ENCODE data around the gene ZNF335.

ZNF335 gene

DNA sequence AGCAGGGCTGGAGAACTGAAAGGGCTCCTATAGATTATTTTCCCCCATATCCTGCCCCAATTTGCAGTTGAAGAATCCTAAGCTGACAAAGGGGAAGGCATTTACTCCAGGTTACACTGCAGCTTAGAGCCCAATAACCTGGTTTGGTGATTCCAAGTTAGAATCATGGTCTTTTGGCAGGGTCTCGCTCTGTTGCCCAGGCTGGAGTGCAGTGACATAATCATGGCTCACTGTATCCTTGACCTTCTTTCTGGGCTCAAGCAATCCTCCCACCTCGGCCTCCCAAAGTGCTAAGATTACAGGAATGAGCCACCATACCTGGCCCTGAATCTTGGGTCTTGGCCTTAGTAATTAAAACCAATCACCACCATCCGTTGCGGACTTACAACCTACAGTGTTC lies 35.7 kb upstream of the ZNF335 start:
- H3K9me3 ChIP-seq (ENCODE audit: insufficient read depth, low read length): peaks cover 15% of the 10 kb centered on the region; the same call in 1 of the 2 replicates
- H3K36me3 ChIP-seq (ENCODE audit: insufficient read depth, insufficient read length, low read length): peaks cover 10% of the 10 kb centered on the region
- no peak overlapping the region for H3K9ac ChIP-seq (ENCODE audit: insufficient read length, low read depth)
- DNase-seq (ENCODE audit: low read depth, low spot score): no peak
- no peaks in the 10 kb centered on the region for H3K27me3 ChIP-seq (ENCODE audit: insufficient read depth, insufficient read length)
- H3K4me1 ChIP-seq (ENCODE audit: insufficient read depth, insufficient read length): peaks cover 18% of the 10 kb centered on the region
- no peak for TF ChIP-seq ZNF274 (IDR thresholded peaks at IDR 0.05; ENCODE audit: low read depth, low read length)
- TF ChIP-seq YY1 (IDR thresholded peaks at IDR 0.05; ENCODE audit: insufficient read depth, insufficient read length): no peak
- no peak for TF ChIP-seq SUZ12 (IDR thresholded peaks at IDR 0.05; ENCODE audit: extremely low read depth, insufficient read depth, insufficient read length)
- no peak overlapping the region for H3K4me3 ChIP-seq (ENCODE audit: insufficient read length, low read depth)

DNA sequence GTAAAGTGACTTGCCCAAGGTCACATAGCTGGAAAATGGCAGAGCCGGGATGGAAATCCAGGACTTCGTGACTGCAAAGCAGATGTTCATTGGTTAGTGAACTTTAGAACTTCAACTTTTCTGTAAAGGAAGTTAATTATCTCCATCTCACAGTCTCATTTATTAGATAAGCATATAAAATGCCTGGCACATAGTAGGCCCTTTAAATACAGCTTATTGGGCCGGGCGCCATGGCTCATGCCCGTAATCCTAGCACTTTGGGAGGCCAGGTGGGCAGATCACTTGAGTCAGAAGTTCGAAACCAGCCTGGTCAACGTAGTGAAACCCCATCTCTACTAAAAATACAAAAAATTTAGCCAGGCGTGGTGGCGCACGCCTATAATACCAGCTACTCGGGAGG lies 35.0 kb upstream of the ZNF335 start:
- DNase-seq (ENCODE audit: low read depth, low spot score): no peak
- Histone ChIP-seq H3K9ac (ENCODE audit: insufficient read length, low read depth) (no peak overlapping the region), H3K4me3 (ENCODE audit: insufficient read length, low read depth) (no peak overlapping the region), H3K9me3 (ENCODE audit: insufficient read depth, low read length) (peaks cover 13% of the 10 kb centered on the region; the same call in 1 of the 2 replicates), H3K27me3 (ENCODE audit: insufficient read depth, insufficient read length) (no peaks in the 10 kb centered on the region), H3K4me1 (ENCODE audit: insufficient read depth, insufficient read length) (peaks cover 18% of the 10 kb centered on the region), H3K36me3 (ENCODE audit: insufficient read depth, insufficient read length, low read length) (peaks cover 9% of the 10 kb centered on the region)
- no peak for TF ChIP-seq ZNF274 (IDR thresholded peaks at IDR 0.05; ENCODE audit: low read depth, low read length)
- TF ChIP-seq YY1 (IDR thresholded peaks at IDR 0.05; ENCODE audit: insufficient read depth, insufficient read length): no peak
- TF ChIP-seq SUZ12 (IDR thresholded peaks at IDR 0.05; ENCODE audit: extremely low read depth, insufficient read depth, insufficient read length): no peak

- no peak overlapping the region for H3K9ac ChIP-seq (ENCODE audit: insufficient read length, low read depth)
- DNase-seq (ENCODE audit: low read depth, low spot score): no peak
- TF ChIP-seq SUZ12 (IDR thresholded peaks at IDR 0.05; ENCODE audit: extremely low read depth, insufficient read depth, insufficient read length) (no peak), ZNF274 (IDR thresholded peaks at IDR 0.05; ENCODE audit: low read depth, low read length) (no peak), YY1 (IDR thresholded peaks at IDR 0.05; ENCODE audit: insufficient read depth, insufficient read length) (no peak)
- peaks cover 5% of the 10 kb centered on the region for H3K36me3 ChIP-seq (ENCODE audit: insufficient read depth, insufficient read length, low read length)
- peaks cover 20% of the 10 kb centered on the region for H3K4me1 ChIP-seq (ENCODE audit: insufficient read depth, insufficient read length)
- H3K9me3 ChIP-seq (ENCODE audit: insufficient read depth, low read length): peaks cover 5% of the 10 kb centered on the region; the same call in 1 of the 2 replicates
- H3K4me3 ChIP-seq (ENCODE audit: insufficient read length, low read depth): no peak overlapping the region
- H3K27me3 ChIP-seq (ENCODE audit: insufficient read depth, insufficient read length): no peaks in the 10 kb centered on the region
Measured at GRCh38 chr20:46006022-46006705, 34.2 kb upstream of the ZNF335 start.

- H3K36me3 ChIP-seq (ENCODE audit: insufficient read depth, insufficient read length, low read length): no peaks in the 10 kb centered on the region
- no peaks in the 10 kb centered on the region for H3K9me3 ChIP-seq (ENCODE audit: insufficient read depth, low read length)
- H3K9ac ChIP-seq (ENCODE audit: insufficient read length, low read depth): no peak overlapping the region
- DNase-seq (ENCODE audit: low read depth, low spot score): no peak
- no peak for TF ChIP-seq YY1 (IDR thresholded peaks at IDR 0.05; ENCODE audit: insufficient read depth, insufficient read length)
- no peak for TF ChIP-seq ZNF274 (IDR thresholded peaks at IDR 0.05; ENCODE audit: low read depth, low read length)
- H3K27me3 ChIP-seq (ENCODE audit: insufficient read depth, insufficient read length): no peaks in the 10 kb centered on the region
- peaks cover 23% of the 10 kb centered on the region for H3K4me1 ChIP-seq (ENCODE audit: insufficient read depth, insufficient read length)
- H3K4me3 ChIP-seq (ENCODE audit: insufficient read length, low read depth): no peak overlapping the region
Measured at GRCh38 chr20:46004889-46005473, 33.0 kb upstream of the ZNF335 start.

DNA sequence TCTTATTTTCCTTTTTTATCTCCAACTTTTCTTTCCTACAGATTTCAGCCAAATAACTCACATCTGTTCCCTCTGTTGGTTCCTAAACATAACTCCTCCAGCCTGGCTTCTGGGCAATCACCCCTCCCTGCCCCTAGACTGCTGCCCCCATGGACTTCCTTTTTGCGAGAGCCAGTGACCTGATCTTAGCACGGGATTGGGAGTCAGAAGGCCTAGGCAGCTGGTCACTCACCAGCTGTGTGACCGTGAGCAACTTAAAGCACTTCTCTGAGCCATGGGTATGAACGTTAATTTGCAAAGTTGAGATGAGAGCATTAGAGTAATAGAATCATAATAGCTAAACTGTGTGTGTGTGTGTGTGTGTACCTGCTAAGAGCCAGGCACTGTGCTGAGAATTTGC lies 32.2 kb upstream of the ZNF335 start:
- H3K27me3 ChIP-seq (ENCODE audit: insufficient read depth, insufficient read length): no peaks in the 10 kb centered on the region
- no peaks in the 10 kb centered on the region for H3K9me3 ChIP-seq (ENCODE audit: insufficient read depth, low read length)
- no peaks in the 10 kb centered on the region for H3K36me3 ChIP-seq (ENCODE audit: insufficient read depth, insufficient read length, low read length)
- no peak overlapping the region for H3K9ac ChIP-seq (ENCODE audit: insufficient read length, low read depth)
- DNase-seq (ENCODE audit: low read depth, low spot score): no peak
- TF ChIP-seq SUZ12 (IDR thresholded peaks at IDR 0.05; ENCODE audit: extremely low read depth, insufficient read depth, insufficient read length) (no peak), YY1 (IDR thresholded peaks at IDR 0.05; ENCODE audit: insufficient read depth, insufficient read length) (no peak), ZNF274 (IDR thresholded peaks at IDR 0.05; ENCODE audit: low read depth, low read length) (no peak)
- peaks cover 22% of the 10 kb centered on the region for H3K4me1 ChIP-seq (ENCODE audit: insufficient read depth, insufficient read length)
- H3K4me3 ChIP-seq (ENCODE audit: insufficient read length, low read depth): no peak overlapping the region

DNA sequence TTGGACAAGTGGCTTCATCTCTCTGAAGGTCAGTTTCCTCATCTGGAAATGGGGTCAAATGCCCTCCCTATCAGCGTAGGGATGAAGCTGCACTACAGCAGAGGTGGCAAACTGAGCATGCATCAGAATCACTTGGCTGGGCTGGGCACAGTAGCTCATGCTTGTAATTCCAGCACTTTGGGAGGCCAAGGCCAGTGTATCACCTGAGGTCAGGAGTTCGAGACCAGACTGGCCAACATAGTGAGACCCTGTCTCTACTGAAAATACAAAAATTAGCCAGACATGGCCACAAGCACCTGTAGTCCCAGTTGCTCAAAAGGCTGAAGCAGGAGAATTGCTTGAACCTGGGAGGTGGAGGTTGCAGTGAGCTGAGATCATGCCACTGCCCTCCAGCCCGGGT lies 30.0 kb upstream of the ZNF335 start:
- TF ChIP-seq ZNF274 (IDR thresholded peaks at IDR 0.05; ENCODE audit: low read depth, low read length) (no peak), YY1 (IDR thresholded peaks at IDR 0.05; ENCODE audit: insufficient read depth, insufficient read length) (no peak), SUZ12 (IDR thresholded peaks at IDR 0.05; ENCODE audit: extremely low read depth, insufficient read depth, insufficient read length) (no peak)
- Histone ChIP-seq H3K36me3 (ENCODE audit: insufficient read depth, insufficient read length, low read length) (no peaks in the 10 kb centered on the region), H3K9ac (ENCODE audit: insufficient read length, low read depth) (no peak overlapping the region), H3K4me1 (ENCODE audit: insufficient read depth, insufficient read length) (peaks cover 14% of the 10 kb centered on the region), H3K27me3 (ENCODE audit: insufficient read depth, insufficient read length) (no peaks in the 10 kb centered on the region), H3K4me3 (ENCODE audit: insufficient read length, low read depth) (no peak overlapping the region), H3K9me3 (ENCODE audit: insufficient read depth, low read length) (no peaks in the 10 kb centered on the region)
- DNase-seq (ENCODE audit: low read depth, low spot score): no peak

DNA sequence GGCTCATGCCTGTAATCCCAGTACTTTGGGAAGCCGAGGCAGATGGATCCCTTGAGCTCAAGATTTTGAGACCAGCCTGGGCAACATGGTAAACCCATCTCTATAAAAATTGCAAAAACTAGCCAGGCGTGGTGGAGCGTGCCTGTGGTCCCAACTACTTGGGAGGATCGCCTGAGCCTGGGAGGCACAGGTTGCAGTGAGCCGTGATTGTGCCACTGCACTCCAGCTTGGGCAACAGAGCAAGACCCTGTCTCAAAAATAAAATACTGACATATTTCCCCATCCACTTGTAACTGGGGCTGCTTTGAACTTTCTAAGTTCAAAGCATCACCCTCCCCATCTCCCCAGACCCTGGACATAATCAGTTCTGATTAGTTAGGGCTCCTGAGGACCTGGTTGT lies 29.5 kb upstream of the ZNF335 start:
- Histone ChIP-seq H3K9ac (ENCODE audit: insufficient read length, low read depth) (no peak overlapping the region), H3K4me3 (ENCODE audit: insufficient read length, low read depth) (no peak overlapping the region), H3K36me3 (ENCODE audit: insufficient read depth, insufficient read length, low read length) (no peaks in the 10 kb centered on the region), H3K9me3 (ENCODE audit: insufficient read depth, low read length) (no peaks in the 10 kb centered on the region), H3K4me1 (ENCODE audit: insufficient read depth, insufficient read length) (peaks cover 14% of the 10 kb centered on the region), H3K27me3 (ENCODE audit: insufficient read depth, insufficient read length) (no peaks in the 10 kb centered on the region)
- no peak for DNase-seq (ENCODE audit: low read depth, low spot score)
- TF ChIP-seq ZNF274 (IDR thresholded peaks at IDR 0.05; ENCODE audit: low read depth, low read length) (no peak), YY1 (IDR thresholded peaks at IDR 0.05; ENCODE audit: insufficient read depth, insufficient read length) (no peak), SUZ12 (IDR thresholded peaks at IDR 0.05; ENCODE audit: extremely low read depth, insufficient read depth, insufficient read length) (no peak)
